CD4-positive, alpha-beta memory T cell (primary cell): Measurements from ENCODE around the gene CAMTA1. TPM values are rescaled to one million over a fixed set of nuclear protein-coding genes. Genes with fewer than 3 reads are reported as not detected.

ENCODE experiments used
- CTCF ChIA-PET: fragments of 350-600 bp; sonication (Branson Sonifier 250); formaldehyde crosslinking; loops from one replicate; lab custom pipeline; 2021; ENCODE audit warnings: inconsistent platforms; ENCODE audit not compliant: partially characterized antibody; lab: Charles Lee
- POLR2A ChIA-PET: fragments of 350-600 bp; sonication (Branson Sonifier 250); formaldehyde crosslinking; loops from one replicate; lab custom pipeline; 2021; ENCODE audit not compliant: partially characterized antibody; lab: Charles Lee
- DNase-seq, 5 donors: peaks; one replicate each; pipeline versions ENCODE4 v3.0.0 to v3.0.0-alpha.2; 2020 to 2022; ENCODE audit warnings: mixed read lengths in 1 of 5
- H3K27ac ChIP-seq: one replicate; pipeline ENCODE4 v1.7.0; 2013; ENCODE audit warnings: low read depth, low read length
- H3K27me3 ChIP-seq: 2 replicates; pipeline ENCODE4 v1.7.0; 2013; ENCODE audit warnings: mild to moderate bottlenecking, low read length, moderate library complexity; ENCODE audit not compliant: insufficient read depth
- H3K36me3 ChIP-seq: 2 replicates; pipeline ENCODE4 v1.7.0; 2013; ENCODE audit warnings: mild to moderate bottlenecking, low read length, moderate library complexity; ENCODE audit not compliant: insufficient read depth
- H3K4me1 ChIP-seq: 2 replicates; pipeline ENCODE4 v1.7.0; 2013; ENCODE audit warnings: mild to moderate bottlenecking, low read length, moderate library complexity; ENCODE audit not compliant: insufficient read depth
- H3K4me3 ChIP-seq, 2 donors: one replicate each; pipeline ENCODE4 v1.7.0; 2013; ENCODE audit warnings: low read length in 2 of 2, mild to moderate bottlenecking in 1 of 2
- H3K9me3 ChIP-seq, 2 donors: one replicate each; pipeline ENCODE4 v1.7.0; 2013; ENCODE audit warnings: low read length in 2 of 2, control low read depth in 1 of 2; ENCODE audit not compliant: control insufficient read depth in 1 of 2
- H3K27ac Mint-ChIP-seq, 7 donors: one replicate each; pipeline ENCODE4 v1.8.0; 2020 to 2021; ENCODE audit warnings: mixed read lengths in 7 of 7, mild to moderate bottlenecking in 6 of 7, inconsistent platforms in 3 of 7, moderate library complexity in 3 of 7
- H3K27me3 Mint-ChIP-seq, 2 donors: one replicate each; pipeline ENCODE4 v1.8.0; 2020 to 2021; ENCODE audit warnings: mixed read lengths in 2 of 2
- H3K36me3 Mint-ChIP-seq, 2 donors: one replicate each; pipeline ENCODE4 v1.8.0; 2020 to 2021; ENCODE audit warnings: mixed read lengths in 2 of 2, inconsistent platforms in 1 of 2, mild to moderate bottlenecking in 1 of 2
- H3K4me1 Mint-ChIP-seq, 4 donors: one replicate each; pipeline ENCODE4 v1.8.0; 2020 to 2021; ENCODE audit warnings: mixed read lengths in 4 of 4, mild to moderate bottlenecking in 1 of 4
- H3K4me3 Mint-ChIP-seq, 8 donors: one replicate each; pipeline ENCODE4 v1.8.0; 2020 to 2021; ENCODE audit warnings: mixed read lengths in 8 of 8, mild to moderate bottlenecking in 7 of 8, moderate library complexity in 6 of 8, inconsistent platforms in 3 of 8
- H3K9me3 Mint-ChIP-seq, 8 donors: one replicate each; pipeline ENCODE4 v1.8.0; 2020 to 2021; ENCODE audit warnings: mixed read lengths in 8 of 8, mild to moderate bottlenecking in 5 of 8, inconsistent platforms in 3 of 8, moderate library complexity in 1 of 8
- intact Hi-C: fragments of 100-400 bp; cut with micrococcal nuclease; formaldehyde crosslinking; loops from one replicate; pipeline ENCODE4 v1.15.1; 2023
- polyA plus RNA-seq, 2 donors: library from polyadenylated mRNA; unstranded; fragments of 300-500 nt; fragmentation: Illumina TruSeq; gene quantifications; one replicate each; pipeline ENCODE4 v1.2.3, GENCODE V29; 2021
- total RNA-seq, 2 experiments: library from RNA; stranded (reverse); gene quantifications; one replicate each; pipeline ENCODE4 v1.2.3, GENCODE V29; 2021

The CAMTA1 gene
- total and polyA plus RNA-seq, 4 experiments from 2014 or later, result 39.1 to 118 (median 59.9) TPM

DNA sequence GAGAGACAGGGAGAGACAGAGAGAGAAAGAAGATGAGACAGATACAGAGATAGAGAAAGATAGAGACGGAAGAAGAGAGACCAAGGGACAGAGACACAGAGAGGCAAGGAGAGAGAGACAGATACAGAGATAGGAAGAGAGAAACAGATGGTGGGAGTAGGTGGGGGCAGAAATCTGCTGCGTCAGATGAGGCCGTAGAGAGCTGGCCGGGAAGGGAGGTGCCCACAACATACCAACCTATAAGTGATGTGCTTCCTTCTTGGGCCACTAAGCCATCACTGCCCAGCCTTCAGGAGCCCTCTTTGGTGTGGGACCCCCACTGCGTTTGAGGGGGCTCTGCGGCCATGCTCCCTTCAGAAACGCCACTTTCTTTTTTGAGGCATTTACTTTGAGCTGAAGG, 678.3 kb downstream of the CAMTA1 start:
- Histone ChIP-seq H3K4me3 (no peak overlapping the region), H3K36me3 (no peaks in the 10 kb centered on the region), H3K27me3 (no peaks in the 10 kb centered on the region), H3K27ac (no peak overlapping the region), H3K9me3 (no peaks in the 10 kb centered on the region), H3K4me1 (no peaks in the 10 kb centered on the region)
- Mint-ChIP-seq H3K27me3 (peaks cover 1 to 4% of the 10 kb centered on the region in 2 donors), H3K9me3 (peaks cover 0 to 1% (median 0%) of the 10 kb centered on the region in 8 donors), H3K4me1 (no peaks in the 10 kb centered on the region), H3K4me3 (no peak overlapping the region), H3K27ac (no peak overlapping the region), H3K36me3 (no peaks in the 10 kb centered on the region)
- POLR2A ChIA-PET, result no interaction called here
- intact Hi-C loops, result no loop called here
- CTCF ChIA-PET, result no interaction called here
- no peak for DNase-seq

- no peak overlapping the region for H3K27ac ChIP-seq
- Mint-ChIP-seq H3K27ac (no peak overlapping the region), H3K9me3 (peaks cover 0 to 2% (median 0%) of the 10 kb centered on the region in 8 donors), H3K4me1 (no peaks in the 10 kb centered on the region), H3K4me3 (no peak overlapping the region), H3K27me3 (peaks cover 1 to 6% of the 10 kb centered on the region in 2 donors), H3K36me3 (no peaks in the 10 kb centered on the region)
- H3K36me3 ChIP-seq, result no peaks in the 10 kb centered on the region
- H3K4me3 ChIP-seq, result no peak overlapping the region
- no peaks in the 10 kb centered on the region for H3K27me3 ChIP-seq
- intact Hi-C loops, result no loop called here
- no peaks in the 10 kb centered on the region for H3K9me3 ChIP-seq
- POLR2A ChIA-PET, result no interaction called here
- CTCF ChIA-PET, result no interaction called here
- no peak for DNase-seq
- no peaks in the 10 kb centered on the region for H3K4me1 ChIP-seq
Measured at GRCh38 chr1:7464736-7465135, 679.5 kb downstream of the CAMTA1 start.

GRCh38 chr1:7467476-7468175, 682.4 kb downstream of the CAMTA1 start:
- H3K4me1 Mint-ChIP-seq, result no peaks in the 10 kb centered on the region
- Histone ChIP-seq H3K9me3 (no peaks in the 10 kb centered on the region), H3K4me1 (no peaks in the 10 kb centered on the region), H3K36me3 (no peaks in the 10 kb centered on the region), H3K27me3 (no peaks in the 10 kb centered on the region), H3K4me3 (no peak overlapping the region), H3K27ac (no peak overlapping the region)
- intact Hi-C loops, result no loop called here
- H3K27ac Mint-ChIP-seq, result no peak overlapping the region
- no peak overlapping the region for H3K4me3 Mint-ChIP-seq
- peaks cover 0 to 4% (median 0%) of the 10 kb centered on the region in 8 donors for H3K9me3 Mint-ChIP-seq
- no peaks in the 10 kb centered on the region for H3K36me3 Mint-ChIP-seq
- CTCF ChIA-PET, result no interaction called here
- POLR2A ChIA-PET, result no interaction called here
- DNase-seq, result no peak
- H3K27me3 Mint-ChIP-seq, result peaks cover 0 to 1% of the 10 kb centered on the region in 2 donors

DNA sequence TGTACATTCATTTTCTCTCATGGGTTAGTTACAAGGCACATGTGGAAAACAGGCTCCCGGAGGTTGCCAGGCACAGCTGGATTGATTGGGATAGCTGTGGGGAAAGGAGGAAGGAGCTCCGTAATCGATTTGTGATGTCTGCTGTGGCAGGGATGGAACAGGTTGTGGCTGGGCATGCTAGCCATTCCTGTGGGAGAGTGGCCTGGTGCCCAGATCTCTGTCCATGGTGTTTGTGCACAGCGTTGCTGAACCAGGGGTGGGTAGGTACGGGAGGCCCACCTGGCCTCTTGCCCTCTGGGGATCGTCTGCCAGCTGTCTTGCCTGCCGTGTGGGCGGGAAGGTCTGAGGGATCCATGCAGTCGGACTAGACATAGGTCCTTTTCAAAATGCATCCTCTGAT, 683.0 kb downstream of the CAMTA1 start:
- intact Hi-C loops, result no loop called here
- Mint-ChIP-seq H3K4me3 (no peak overlapping the region), H3K27me3 (peaks cover 0 to 1% of the 10 kb centered on the region in 2 donors), H3K9me3 (peaks cover 0 to 4% (median 0%) of the 10 kb centered on the region in 8 donors), H3K4me1 (no peaks in the 10 kb centered on the region), H3K36me3 (no peaks in the 10 kb centered on the region), H3K27ac (no peak overlapping the region)
- no peaks in the 10 kb centered on the region for H3K9me3 ChIP-seq
- CTCF ChIA-PET, result no interaction called here
- no peak overlapping the region for H3K4me3 ChIP-seq
- DNase-seq, result no peak
- POLR2A ChIA-PET, result no interaction called here
- no peaks in the 10 kb centered on the region for H3K27me3 ChIP-seq
- no peaks in the 10 kb centered on the region for H3K4me1 ChIP-seq
- H3K36me3 ChIP-seq, result no peaks in the 10 kb centered on the region
- no peak overlapping the region for H3K27ac ChIP-seq

DNA sequence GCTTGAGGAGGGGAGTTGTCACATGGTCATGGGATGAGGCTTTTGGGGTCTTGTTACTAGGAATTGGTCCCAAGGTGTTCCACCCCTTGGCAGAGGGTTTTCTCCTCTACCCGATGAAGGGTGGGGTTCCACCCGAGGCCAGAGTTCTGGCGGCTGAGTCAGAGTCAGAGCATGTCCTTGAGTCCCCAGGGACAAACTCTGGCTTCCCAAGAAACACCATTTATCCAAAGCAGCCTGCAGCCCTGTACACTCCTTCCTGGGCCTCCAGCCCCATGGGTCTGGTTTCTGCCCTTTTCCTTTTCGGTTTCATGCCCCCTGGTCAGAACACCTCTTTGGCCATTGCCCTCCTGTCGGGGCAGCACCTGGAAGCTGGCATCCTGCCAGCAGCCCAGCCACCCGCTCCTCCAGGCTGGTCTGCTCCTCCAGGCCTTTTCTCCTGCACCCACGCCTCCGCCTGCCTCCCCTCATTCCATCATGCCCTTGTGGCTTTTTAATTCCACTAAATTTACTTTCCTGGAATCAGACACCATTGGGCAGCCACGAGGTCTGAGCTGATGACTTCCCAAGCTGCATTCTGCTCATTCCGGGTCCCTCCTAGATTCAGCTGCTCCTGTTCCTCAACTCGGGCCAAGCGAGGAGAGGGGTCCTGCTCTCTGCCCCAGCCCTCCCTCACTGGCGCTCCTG, 684.1 kb downstream of the CAMTA1 start:
- ChIA-PET CTCF (no interaction called here), POLR2A (no interaction called here)
- no peaks in the 10 kb centered on the region for H3K4me1 Mint-ChIP-seq

DNA sequence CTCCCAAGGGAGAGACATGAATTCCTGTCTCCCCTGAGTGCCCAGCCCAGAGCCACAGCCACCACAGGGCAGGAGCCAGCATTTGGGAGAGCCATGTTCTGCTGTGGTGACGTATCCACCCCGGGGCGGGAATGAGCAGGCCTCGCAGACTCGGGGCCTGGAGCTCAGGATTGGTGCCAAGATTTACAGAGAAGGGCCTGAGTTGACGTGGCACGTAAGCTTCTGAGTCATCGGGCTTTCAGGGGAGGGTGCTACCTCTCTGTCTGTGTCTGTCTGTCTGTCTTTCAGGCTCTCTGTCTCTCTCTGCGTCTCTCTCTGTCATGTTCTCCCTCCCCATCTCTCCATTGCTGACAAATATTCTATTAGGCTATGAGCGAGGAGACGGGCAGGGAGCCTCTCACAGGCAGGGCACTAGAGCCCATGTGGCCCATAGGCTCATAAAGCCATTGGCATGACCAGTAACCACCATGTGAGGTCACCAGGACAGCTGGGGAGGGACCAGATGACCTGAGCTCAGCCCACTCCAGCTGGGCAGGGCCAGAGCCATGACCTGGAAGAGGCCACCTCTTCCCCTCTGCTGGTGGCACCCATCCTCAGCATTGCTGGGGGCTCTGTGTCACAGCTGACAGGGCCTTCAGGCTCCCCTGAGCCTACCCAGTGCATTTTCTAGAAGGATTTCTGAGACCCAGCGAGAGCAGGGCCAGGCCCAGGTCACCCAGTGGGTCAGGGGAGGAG, 685.8 kb downstream of the CAMTA1 start:
- Histone ChIP-seq H3K27me3 (no peaks in the 10 kb centered on the region), H3K4me1 (no peaks in the 10 kb centered on the region), H3K36me3 (no peaks in the 10 kb centered on the region), H3K27ac (no peak overlapping the region), H3K9me3 (no peaks in the 10 kb centered on the region), H3K4me3 (no peak overlapping the region)
- Mint-ChIP-seq H3K27me3 (peaks cover 0 to 4% of the 10 kb centered on the region in 2 donors), H3K4me3 (no peak overlapping the region), H3K36me3 (no peaks in the 10 kb centered on the region), H3K27ac (no peak overlapping the region), H3K4me1 (no peaks in the 10 kb centered on the region), H3K9me3 (peaks cover 0 to 4% (median 0%) of the 10 kb centered on the region in 8 donors)
- no peak for DNase-seq
- ChIA-PET CTCF (no interaction called here), POLR2A (no interaction called here)
- intact Hi-C loops, result no loop called here

More for the DNA sequence above, 684.1 kb downstream of the CAMTA1 start:
- Mint-ChIP-seq H3K4me3 (no peak overlapping the region), H3K36me3 (no peaks in the 10 kb centered on the region), H3K27ac (no peak overlapping the region), H3K27me3 (peaks cover 0 to 1% of the 10 kb centered on the region in 2 donors), H3K9me3 (peaks cover 0 to 4% (median 0%) of the 10 kb centered on the region in 8 donors)
- no peak for DNase-seq
- Histone ChIP-seq H3K4me1 (no peaks in the 10 kb centered on the region), H3K4me3 (no peak overlapping the region), H3K27me3 (no peaks in the 10 kb centered on the region), H3K36me3 (no peaks in the 10 kb centered on the region), H3K9me3 (no peaks in the 10 kb centered on the region), H3K27ac (no peak overlapping the region)
- intact Hi-C loops, result no loop called here

- Histone ChIP-seq H3K27ac (no peak overlapping the region), H3K4me1 (no peaks in the 10 kb centered on the region), H3K36me3 (no peaks in the 10 kb centered on the region), H3K4me3 (no peak overlapping the region), H3K9me3 (no peaks in the 10 kb centered on the region), H3K27me3 (no peaks in the 10 kb centered on the region)
- Mint-ChIP-seq H3K4me1 (no peaks in the 10 kb centered on the region), H3K27ac (no peak overlapping the region), H3K4me3 (no peak overlapping the region), H3K36me3 (no peaks in the 10 kb centered on the region), H3K27me3 (peaks cover 0 to 4% of the 10 kb centered on the region in 2 donors), H3K9me3 (peaks cover 0 to 4% (median 0%) of the 10 kb centered on the region in 8 donors)
- POLR2A ChIA-PET, result no interaction called here
- DNase-seq, result no peak
- CTCF ChIA-PET, result no interaction called here
- intact Hi-C loops, result no loop called here
Measured at GRCh38 chr1:7471836-7472235, 686.6 kb downstream of the CAMTA1 start.
